HepG2 (cell line): ENCODE data around the gene ZNF771.

Experiments used
- BRCA1 ChIP-seq: sonication (generic); formaldehyde crosslinking; IDR thresholded peaks from 2 replicates; pipeline ENCODE4 v1.4.0; 2020; ENCODE audit warnings: missing genetic modification reagents
- CEBPB ChIP-seq: IDR thresholded peaks from 2 replicates; pipeline ENCODE4 v1.6.1; 2011; ENCODE audit warnings: low read depth, low read length, improper control_type of control experiment, borderline replicate concordance
- JUND ChIP-seq: sonication (generic); formaldehyde crosslinking; IDR thresholded peaks from 2 replicates; pipeline ENCODE4 v1.8.0; 2022; ENCODE audit warnings: mild to moderate bottlenecking, missing genetic modification reagents
- POLR2A ChIP-seq, 2 experiments: IDR thresholded peaks; 2 replicates each; pipeline ENCODE4 v1.6.1; 2011; ENCODE audit warnings: low read depth in 2 of 2, low read length in 2 of 2, mild to moderate bottlenecking in 1 of 2, moderate library complexity in 1 of 2; ENCODE audit not compliant: insufficient read depth in 1 of 2
- TF ChIP-seq, protein P1 (sequence below): sonication (generic); formaldehyde crosslinking; IDR thresholded peaks from 2 replicates; pipeline ENCODE4 v1.5.0; 2020; ENCODE audit warnings: mild to moderate bottlenecking, missing genetic modification reagents, borderline replicate concordance
- TF ChIP-seq, protein P2 (sequence below): sonication (generic); formaldehyde crosslinking; conservative IDR thresholded peaks from 2 replicates; pipeline ENCODE4 v1.4.0; 2020; ENCODE audit warnings: missing genetic modification reagents

DNA sequence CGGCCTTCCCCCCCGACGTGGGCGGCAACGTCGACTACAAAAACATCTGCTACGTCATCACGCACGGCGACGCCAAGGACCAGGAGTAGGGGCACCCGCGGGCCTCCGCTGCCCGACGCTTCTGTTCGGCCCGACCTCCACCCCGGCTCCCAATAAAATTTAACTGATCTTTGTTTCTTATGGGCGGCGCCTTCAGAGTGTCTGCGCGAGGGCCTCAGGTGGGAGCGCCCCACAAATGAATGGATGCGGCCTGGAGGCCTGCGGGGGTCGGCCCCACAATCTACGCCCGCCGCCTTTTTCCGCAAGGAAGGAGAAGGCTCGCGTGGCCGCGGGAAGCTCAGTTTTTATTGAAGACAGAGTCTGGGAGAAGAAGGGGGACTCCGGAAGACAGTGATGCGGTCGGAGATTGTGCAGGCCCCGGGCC, 29.6 kb upstream of the ZNF771 start:
- TF ChIP-seq, protein P1, sequence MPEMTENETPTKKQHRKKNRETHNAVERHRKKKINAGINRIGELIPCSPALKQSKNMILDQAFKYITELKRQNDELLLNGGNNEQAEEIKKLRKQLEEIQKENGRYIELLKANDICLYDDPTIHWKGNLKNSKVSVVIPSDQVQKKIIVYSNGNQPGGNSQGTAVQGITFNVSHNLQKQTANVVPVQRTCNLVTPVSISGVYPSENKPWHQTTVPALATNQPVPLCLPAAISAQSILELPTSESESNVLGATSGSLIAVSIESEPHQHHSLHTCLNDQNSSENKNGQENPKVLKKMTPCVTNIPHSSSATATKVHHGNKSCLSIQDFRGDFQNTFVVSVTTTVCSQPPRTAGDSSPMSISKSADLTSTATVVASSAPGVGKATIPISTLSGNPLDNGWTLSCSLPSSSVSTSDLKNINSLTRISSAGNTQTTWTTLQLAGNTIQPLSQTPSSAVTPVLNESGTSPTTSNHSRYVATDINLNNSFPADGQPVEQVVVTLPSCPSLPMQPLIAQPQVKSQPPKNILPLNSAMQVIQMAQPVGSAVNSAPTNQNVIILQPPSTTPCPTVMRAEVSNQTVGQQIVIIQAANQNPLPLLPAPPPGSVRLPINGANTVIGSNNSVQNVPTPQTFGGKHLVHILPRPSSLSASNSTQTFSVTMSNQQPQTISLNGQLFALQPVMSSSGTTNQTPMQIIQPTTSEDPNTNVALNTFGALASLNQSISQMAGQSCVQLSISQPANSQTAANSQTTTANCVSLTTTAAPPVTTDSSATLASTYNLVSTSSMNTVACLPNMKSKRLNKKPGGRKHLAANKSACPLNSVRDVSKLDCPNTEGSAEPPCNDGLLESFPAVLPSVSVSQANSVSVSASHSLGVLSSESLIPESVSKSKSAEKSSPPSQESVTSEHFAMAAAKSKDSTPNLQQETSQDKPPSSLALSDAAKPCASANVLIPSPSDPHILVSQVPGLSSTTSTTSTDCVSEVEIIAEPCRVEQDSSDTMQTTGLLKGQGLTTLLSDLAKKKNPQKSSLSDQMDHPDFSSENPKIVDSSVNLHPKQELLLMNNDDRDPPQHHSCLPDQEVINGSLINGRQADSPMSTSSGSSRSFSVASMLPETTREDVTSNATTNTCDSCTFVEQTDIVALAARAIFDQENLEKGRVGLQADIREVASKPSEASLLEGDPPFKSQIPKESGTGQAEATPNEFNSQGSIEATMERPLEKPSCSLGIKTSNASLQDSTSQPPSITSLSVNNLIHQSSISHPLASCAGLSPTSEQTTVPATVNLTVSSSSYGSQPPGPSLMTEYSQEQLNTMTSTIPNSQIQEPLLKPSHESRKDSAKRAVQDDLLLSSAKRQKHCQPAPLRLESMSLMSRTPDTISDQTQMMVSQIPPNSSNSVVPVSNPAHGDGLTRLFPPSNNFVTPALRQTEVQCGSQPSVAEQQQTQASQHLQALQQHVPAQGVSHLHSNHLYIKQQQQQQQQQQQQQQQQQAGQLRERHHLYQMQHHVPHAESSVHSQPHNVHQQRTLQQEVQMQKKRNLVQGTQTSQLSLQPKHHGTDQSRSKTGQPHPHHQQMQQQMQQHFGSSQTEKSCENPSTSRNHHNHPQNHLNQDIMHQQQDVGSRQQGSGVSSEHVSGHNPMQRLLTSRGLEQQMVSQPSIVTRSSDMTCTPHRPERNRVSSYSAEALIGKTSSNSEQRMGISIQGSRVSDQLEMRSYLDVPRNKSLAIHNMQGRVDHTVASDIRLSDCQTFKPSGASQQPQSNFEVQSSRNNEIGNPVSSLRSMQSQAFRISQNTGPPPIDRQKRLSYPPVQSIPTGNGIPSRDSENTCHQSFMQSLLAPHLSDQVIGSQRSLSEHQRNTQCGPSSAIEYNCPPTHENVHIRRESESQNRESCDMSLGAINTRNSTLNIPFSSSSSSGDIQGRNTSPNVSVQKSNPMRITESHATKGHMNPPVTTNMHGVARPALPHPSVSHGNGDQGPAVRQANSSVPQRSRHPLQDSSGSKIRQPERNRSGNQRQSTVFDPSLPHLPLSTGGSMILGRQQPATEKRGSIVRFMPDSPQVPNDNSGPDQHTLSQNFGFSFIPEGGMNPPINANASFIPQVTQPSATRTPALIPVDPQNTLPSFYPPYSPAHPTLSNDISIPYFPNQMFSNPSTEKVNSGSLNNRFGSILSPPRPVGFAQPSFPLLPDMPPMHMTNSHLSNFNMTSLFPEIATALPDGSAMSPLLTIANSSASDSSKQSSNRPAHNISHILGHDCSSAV (CRISPR knock-in tag): no peak
- TF ChIP-seq POLR2A (IDR thresholded peaks at IDR 0.05; ENCODE audit: insufficient read depth in 1 of 2, low read depth in 2 of 2, low read length in 2 of 2) (no peak), CEBPB (no peak), JUND (CRISPR knock-in tag) (no peak), BRCA1 (CRISPR knock-in tag) (no peak)
- TF ChIP-seq, protein P2, sequence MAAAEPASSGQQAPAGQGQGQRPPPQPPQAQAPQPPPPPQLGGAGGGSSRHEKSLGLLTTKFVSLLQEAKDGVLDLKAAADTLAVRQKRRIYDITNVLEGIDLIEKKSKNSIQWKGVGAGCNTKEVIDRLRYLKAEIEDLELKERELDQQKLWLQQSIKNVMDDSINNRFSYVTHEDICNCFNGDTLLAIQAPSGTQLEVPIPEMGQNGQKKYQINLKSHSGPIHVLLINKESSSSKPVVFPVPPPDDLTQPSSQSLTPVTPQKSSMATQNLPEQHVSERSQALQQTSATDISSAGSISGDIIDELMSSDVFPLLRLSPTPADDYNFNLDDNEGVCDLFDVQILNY (CRISPR knock-in tag): no peak
